T-helper 22 cell (primary cell): ENCODE results near the gene E2F7.
"Not testable (repeated sequence)": the region's sequence is repeated elsewhere in the genome, so short reads cannot be mapped to it uniquely, and the experiment has no call there.

Experiments used
- DNase-seq: peaks from one replicate; pipeline ENCODE4 v3.0.0-alpha.2; 2020; ENCODE audit warnings: low read depth

E2F7 gene, protein sequence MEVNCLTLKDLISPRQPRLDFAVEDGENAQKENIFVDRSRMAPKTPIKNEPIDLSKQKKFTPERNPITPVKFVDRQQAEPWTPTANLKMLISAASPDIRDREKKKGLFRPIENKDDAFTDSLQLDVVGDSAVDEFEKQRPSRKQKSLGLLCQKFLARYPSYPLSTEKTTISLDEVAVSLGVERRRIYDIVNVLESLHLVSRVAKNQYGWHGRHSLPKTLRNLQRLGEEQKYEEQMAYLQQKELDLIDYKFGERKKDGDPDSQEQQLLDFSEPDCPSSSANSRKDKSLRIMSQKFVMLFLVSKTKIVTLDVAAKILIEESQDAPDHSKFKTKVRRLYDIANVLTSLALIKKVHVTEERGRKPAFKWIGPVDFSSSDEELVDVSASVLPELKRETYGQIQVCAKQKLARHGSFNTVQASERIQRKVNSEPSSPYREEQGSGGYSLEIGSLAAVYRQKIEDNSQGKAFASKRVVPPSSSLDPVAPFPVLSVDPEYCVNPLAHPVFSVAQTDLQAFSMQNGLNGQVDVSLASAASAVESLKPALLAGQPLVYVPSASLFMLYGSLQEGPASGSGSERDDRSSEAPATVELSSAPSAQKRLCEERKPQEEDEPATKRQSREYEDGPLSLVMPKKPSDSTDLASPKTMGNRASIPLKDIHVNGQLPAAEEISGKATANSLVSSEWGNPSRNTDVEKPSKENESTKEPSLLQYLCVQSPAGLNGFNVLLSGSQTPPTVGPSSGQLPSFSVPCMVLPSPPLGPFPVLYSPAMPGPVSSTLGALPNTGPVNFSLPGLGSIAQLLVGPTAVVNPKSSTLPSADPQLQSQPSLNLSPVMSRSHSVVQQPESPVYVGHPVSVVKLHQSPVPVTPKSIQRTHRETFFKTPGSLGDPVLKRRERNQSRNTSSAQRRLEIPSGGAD

DNA sequence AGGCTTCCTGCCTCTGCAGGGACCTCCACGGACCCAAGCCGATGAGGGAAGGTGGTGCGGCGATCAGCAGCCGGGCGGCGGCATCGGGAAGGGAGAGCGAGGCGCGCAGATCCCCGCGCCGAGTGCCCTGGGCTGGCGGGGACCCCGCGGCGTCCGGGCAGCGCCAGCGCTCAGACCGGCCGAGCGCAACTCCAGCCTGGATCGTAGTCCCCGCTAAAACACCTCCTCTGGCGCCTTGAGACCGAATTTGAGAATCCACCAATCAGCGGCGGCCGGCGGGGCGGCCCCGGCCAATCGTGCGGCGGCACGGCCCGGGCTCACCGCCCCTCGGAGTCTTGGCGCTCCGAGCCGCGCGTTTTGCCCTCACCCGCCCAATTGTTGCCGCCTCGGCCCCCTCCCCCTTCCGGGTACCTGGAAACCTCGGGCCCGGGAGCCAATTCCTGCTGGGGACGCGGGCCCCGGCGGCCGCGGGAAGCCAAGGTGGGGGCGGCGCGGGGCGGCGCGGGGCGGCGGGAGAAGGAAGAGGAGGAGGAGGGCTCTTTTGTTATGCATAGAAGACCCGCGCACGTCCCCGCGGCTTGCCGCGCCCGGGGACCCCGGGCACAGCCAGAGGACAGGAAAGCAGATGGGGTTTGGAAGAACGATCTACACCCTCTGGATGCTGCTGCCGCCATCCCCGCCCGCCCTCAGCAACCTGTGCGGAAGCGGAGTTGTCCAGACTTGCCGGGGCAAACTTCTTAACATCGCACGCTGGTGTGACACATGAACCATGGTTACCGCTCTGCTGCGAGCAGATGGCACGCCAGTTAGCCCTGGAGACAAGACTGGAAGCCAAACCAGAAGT is at the start of gene E2F7:
Gene E2F7, minus strand, starts transcription at position 209 of the 844 bp plus-strand sequence. CDS start 934 bp downstream, outside the sequence.
- DNase-seq, result peak; percentile 75

DNA sequence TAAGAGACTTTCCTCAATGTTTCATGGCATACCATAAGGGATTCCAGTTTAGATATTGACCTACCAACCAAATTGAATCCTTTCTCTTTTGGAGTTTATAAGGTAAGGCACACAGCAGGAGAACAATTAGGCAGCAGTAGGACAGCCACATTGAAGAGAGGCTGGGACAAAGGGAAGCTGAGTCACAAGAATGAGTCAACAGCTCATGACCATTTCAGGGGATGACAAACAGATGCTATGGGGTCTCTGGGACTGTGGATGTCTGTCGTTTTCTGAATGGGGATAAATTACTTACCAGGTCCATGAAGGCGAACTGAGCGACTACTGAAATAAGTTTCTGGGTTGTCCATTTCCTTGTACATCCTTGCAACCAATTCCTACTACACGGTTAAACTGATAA is 48.6 kb upstream of the E2F7 start:
- DNase-seq, result no peak

DNA sequence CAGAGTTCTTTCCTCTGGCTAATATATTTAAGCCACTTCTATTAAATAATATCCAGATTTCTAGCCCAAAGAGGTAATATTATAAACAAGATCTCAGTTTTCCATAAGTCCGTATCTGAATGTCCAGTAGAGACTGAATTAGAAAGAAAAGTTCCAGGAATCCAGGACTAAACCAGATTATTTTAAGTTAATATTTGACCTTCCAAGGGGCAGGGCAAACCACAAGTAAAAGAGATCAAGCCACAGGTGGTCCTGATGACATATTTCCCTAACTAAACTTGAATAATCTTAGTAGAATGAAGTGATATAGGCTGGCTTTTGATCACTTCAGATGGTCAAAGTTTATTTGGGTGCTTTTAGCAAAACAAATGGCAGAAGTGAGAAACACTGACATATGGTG is 43.3 kb upstream of the E2F7 start:
- no peak for DNase-seq

DNA sequence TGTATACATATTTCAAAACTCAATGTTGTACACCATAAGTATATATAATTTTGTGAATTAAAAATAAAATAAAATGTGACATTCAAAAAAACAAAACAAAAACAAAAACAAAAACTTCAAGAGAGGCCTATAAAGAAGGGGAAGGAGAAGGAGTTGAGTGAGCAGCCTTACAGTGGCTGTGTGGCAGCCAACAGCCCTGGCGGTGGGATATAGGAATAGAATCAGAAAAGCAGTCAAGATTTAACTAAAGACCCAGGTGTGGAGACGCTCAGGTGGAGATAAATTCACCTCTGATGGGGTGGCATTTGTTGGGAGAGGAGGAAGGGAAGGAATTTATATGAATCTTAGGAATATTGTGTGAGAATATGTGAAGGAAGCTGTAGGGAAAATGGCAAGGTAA is 41.8 kb upstream of the E2F7 start:
- no peak for DNase-seq

DNA sequence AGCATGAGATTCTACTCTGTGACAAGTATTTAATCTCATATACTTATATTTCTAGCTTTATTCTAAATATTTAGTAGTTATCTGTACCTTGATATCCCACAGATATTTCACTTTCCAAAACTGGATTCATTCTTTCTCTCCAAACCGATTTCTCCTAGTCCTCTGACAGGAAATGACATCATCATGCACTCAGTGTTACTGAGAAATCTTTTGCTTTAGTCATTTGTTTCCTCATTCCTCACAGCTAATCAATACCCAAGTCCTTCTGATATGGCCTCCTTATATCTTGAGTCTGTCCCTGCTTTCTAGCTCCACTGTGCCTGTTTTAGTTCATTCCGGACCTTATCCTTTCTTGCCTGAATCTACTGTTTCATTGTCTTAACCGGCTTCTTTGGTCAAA is 39.4 kb upstream of the E2F7 start:
- no peak for DNase-seq

DNA sequence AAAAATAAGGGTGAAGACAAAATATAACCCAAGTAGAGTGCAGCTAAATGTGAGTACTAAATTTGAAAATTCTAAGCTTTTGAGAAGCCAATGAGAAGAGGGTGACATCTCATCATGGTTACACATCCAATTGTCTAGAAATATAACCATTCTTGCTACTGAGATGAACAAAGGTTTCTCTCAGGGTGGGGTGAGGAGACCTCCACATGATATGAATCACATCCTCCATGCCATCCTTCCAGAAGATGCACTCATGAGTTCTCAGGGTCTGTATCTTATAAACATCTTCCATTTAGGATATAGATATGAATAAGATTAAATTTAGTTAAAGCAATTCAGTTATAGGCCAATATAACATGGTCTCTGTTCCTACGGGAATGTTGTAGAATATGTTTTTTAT is 38.9 kb upstream of the E2F7 start:
- DNase-seq, result no peak

DNA sequence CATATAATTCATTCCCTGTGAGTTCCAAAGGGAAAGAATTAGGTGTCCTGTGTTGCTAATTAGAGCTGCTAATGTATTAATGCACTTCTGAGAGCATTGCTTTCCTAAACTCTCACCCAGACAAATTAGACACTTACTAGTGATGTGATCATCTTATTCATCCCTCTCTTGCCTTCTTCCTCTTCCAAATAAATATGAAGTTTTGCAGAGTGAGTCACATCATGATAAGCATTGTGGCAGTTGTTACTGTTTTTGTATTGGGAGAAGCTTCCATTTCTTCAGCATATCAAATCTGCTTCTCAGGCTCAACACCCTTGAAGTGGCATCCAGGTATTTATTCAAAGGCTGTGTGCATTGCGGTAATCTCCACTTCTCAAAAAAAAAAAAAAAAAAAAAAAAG is 37.3 kb upstream of the E2F7 start:
- DNase-seq, result no peak

DNA sequence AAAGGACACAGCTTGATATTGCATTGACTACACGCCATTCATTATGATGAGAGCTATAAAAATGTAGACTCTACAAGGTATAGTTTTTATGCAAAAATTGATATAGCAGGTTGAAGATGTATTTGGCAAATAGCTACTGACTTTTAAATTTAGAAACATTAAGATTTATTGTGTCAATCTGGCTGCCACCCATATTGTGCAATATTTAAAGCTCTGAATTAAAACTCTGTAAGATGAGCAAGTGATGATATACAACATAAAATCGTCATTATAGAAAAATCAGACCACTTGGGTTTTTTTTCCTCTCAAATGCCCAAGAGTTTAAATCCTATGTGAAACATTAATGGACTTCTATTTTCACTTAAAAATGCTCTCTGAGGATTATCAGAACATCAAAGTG is 36.8 kb upstream of the E2F7 start:
- DNase-seq, result no peak

DNA sequence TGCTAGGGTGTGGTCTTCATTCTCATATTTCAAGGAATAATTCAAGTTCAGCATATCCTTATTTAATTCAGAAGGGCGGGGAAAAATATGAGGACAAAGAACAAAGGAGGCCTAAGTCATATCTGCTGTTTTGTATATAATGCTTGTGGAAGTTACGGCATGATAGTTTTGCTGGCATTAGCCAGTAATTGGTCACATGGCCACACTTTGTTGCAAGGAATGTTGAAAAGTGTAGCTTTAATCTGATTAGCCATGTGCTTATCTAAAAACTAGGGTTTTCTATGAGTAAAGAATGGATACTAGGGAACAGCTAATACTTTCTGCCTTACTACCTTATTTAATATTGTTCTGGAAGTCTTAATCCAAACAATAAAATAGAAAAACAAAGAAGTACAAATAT is 34.4 kb upstream of the E2F7 start:
- DNase-seq, result no peak

DNA sequence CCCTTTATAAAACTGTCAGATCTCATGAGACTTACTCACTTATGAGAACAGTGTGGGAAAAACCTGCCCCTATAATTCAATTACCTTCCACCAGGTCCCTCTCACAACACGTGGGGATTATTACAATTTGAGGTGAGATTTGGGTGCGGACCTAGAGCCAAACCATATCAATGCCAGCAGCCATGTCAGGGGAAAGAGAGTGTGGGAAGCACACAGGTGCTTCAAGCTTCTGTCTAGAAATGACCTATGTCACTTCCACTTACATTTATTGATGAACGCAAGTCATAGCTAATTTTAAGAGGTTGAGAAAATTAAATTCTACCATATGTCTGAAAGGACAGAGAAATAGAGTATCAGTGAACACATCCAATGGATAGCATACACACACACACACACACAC is 32.5 kb upstream of the E2F7 start:
- no peak for DNase-seq

DNA sequence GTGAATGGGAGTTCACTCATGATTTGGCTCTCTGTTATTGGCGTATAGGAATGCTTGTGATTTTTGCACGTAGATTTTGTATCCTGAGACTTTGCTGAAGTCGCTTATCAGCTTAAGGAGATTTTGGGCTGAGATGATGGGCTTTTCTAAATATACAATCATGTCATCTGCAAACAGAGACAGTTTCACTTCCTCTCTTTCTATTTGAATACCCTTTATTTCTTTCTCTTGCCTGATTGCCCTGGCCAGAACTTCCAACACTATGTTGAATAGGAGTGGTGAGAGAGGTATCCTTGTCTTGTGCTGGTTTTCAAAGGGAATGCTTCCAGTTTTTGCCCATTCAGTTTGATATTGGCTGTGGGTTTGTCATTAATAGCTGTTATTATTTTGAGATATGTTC is 26.9 kb upstream of the E2F7 start:
- DNase-seq, result not testable (repeated sequence)

DNA sequence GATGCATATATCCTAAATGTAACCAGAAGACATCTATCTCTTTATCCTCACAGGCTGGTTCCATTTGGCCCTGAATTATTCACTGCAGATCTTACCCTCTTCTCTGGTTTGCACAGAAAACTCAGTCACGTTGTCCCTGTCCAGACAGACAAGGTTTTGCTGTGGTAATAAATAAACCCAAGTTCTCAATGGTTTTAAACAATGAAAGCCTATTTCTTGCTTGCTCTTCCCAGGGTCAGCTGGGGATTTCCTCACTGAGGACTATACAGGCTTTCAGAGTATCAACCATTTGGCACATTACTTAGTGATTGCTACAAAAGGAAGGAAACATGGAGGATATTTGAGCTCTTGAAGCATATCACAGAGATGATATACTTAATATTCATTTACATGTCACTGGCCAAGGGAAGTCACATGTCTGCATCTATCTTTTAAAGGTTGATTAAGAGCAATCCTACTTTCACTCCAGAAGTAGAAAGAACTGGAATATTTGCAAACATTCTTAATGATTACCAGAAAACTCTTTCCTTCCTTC is 24.4 kb upstream of the E2F7 start:
- no peak for DNase-seq

DNA sequence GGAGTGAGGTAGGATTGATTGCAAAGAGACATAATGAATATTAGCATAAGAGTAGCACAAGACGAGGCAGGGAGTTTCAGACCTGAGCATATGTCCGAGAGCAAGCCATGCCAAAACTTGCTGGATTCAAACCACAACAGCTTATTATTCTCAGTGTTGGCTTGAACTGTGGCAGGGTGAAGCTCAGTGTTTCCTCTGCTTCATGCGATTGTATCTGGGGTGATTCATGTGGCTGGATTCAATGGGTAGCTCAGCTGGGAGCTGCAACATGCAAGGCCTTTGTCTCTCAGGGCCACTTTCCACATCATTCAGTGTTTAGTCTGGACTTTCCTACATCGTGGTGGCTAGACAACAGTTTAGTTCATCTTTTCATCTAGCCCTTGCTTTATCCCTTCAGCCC is 22.1 kb upstream of the E2F7 start:
- no peak for DNase-seq

DNA sequence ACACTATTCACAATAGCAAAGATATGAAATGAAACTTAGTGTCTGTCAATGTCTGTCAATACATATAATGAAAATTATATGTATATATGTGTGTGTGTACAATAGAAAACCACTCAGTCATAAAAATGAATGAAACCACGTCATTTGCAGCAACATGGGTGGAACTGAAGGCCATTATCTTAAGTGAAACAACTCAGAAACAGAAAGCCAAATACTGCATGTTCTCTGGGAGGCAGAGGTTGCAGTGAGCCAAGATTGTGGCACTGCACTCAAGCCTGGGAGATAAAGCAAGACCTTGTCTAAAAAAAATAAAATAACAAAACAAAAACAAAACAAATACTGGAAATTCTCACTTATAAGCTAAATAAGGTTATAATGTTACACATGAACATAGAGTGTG is 16.7 kb upstream of the E2F7 start:
- DNase-seq, result no peak

DNA sequence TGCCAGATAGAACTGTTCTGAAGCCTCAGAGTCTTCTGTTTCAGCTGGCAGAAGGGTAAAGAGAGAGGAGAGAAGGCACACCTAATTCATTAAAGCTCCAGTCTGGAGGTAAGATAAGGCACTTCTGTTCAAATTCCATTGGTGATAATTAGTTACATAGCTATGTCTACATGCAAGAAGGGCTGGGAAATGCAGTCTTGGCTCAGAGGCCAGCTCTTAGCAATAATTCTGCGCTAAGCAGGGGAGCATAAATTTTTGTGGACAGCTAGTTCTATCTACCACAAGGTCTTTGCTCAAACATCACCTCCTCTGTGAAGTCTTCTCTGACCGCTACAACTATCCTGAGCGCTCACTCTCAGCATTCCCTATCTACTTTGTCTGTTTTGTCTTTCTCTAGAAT is 14.3 kb upstream of the E2F7 start:
- no peak for DNase-seq

DNA sequence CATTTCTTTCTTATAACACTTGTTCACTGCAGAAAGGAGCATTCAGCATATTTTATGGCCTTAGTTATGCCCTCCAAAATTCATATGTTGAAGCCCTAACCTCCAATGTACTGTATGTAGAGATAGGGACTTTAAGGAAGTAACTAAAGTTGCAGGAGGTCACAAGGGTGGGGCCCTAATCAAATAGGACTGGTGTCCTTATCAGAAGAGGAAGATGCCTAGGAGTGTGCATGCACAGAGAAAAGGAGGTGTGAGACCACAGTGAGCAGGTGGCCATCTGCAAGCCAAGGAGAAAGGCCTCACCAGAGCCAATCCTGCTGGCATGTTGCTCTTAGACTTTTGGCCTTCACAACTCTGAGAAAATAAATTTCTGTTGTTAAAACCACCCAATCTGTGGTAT is 12.9 kb upstream of the E2F7 start:
- DNase-seq, result no peak

DNA sequence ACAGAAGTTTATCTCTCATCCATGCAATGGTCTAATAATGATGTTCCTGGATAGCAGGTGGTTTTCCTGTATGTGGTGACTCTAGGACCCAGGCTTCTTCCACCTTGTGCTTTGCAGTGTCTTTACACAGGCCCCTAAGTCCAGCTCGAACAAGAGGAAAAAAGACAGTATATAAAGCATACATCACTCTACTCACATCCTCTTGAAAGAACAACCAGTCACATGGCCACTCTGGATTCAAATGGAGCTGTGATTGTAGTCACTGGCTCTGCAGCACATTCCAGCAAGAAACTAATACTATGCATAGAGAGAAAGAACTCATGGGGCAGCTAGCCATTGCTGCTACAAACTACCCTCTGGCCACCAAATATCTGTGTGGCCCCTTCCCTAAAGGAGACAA is 11.5 kb upstream of the E2F7 start:
- no peak for DNase-seq

DNA sequence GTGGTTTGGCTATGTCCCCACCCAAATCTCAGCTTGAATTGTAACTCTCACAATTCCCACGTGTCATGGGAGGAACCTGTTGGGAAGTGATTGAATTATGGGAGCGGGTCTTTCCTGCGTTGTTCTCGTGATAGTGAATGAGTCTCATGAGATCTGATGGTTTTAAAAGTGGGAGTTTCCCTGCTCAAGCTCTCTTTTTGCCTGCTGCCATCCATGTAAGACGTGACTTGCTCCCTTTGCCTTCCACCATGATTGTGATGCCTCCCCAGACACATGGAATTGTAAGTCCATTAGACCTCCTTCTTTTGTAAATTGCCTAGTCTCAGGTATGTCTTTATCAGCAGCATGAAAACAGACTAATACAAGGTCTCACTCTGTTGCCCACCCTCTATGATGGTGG is 8.5 kb upstream of the E2F7 start:
- not testable (repeated sequence) for DNase-seq

DNA sequence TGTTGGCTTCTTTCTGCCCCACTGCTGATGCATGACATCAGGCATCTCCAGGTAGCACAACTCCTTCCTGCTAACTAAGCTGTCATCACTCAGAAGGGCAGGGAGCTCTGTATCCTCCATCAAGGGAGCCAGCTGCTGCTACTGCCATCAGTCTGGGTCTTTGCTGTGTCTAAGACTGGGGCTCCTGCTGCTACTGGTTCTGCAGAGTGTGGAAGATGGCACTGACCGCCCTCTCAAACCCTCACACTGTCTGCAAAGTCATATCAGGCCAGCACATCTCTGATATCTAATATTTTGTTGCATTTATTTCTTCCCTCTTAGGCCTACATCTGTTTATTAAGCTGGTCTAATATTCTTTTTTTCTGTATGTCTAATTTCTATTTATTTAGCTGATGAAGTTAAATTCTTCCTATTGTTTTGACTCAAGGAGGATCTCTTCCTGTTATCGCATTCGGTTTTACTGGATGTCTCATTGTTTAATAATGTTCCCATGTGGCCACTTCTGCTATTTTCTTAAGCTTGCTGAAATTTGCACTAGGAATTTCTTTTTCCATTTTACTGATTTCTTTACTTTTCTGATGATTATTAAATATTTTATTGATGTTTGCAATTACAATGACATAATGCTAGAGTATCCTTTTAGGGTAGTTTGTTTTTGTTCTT is 7.6 kb upstream of the E2F7 start:
- DNase-seq, result no peak

DNA sequence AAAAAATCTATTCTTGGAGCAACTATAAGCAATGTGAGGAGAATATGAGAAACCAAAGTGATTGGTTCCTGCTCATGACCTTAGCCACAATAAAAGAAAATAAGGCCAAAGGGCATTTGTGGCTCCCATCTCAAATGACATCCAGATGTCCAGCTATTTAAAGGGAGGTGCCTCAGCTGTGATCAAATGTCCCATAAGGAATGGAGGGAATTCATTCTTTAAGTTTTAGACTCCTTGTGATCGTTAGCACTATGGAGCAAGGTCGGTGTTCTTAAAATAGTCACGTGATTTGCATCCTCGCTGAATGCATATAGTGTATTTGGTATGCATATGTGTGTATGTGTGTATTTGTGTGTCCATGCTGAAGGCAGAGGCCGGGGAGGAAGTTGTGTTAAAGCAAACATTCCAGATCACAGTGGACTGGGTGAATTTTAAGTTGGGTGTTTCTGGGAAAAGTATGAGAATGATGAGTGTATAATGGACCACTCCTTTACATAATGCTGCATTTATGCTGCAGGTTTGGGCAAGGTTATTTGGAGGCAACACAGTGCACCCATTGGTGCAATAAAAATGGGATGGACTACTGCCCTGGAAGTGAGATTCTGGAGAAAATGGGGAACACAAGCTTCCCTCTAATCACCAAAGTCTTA is 5.6 kb upstream of the E2F7 start:
- no peak for DNase-seq

DNA sequence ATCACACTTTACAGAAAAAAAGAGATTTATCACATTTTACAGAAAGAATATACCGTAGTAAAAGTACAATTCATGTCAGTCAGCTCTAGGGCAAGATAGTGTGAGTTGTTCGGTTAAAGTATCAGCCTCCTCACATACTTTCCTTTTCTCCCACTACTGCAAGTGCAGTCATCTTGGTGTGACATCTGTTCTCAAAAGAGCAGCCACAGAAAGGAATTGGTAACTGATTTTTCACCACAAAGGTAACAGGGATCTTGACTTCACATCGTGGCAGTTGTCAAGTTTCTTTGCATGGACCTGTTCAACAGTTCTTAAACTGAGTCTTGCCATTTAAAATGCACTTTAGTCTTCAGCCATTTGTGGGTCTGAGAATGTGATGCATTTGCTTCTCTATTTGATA is 5.0 kb upstream of the E2F7 start:
- DNase-seq, result no peak
